OCI-LY7 (cell line): Measurements from ENCODE around the gene UGP2.

Source experiments
- EZH2phosphoT487 ChIP-seq: fragments of 200-600 bp; sonication (generic); IDR thresholded peaks from 2 replicates; pipeline ENCODE4 v1.6.1; 2018; ENCODE audit warnings: low read depth, borderline replicate concordance, mild to moderate bottlenecking, mixed run types, antibody characterized with exemption, low read length, moderate library complexity, mixed read lengths
- TF ChIP-seq, protein P1 (sequence below): fragments of 200-600 bp; sonication (generic); conservative IDR thresholded peaks from 2 replicates; pipeline ENCODE4 v1.5.1; 2014; ENCODE audit warnings: mild to moderate bottlenecking, antibody characterized with exemption, low read length, moderate library complexity, mixed read lengths

DNA sequence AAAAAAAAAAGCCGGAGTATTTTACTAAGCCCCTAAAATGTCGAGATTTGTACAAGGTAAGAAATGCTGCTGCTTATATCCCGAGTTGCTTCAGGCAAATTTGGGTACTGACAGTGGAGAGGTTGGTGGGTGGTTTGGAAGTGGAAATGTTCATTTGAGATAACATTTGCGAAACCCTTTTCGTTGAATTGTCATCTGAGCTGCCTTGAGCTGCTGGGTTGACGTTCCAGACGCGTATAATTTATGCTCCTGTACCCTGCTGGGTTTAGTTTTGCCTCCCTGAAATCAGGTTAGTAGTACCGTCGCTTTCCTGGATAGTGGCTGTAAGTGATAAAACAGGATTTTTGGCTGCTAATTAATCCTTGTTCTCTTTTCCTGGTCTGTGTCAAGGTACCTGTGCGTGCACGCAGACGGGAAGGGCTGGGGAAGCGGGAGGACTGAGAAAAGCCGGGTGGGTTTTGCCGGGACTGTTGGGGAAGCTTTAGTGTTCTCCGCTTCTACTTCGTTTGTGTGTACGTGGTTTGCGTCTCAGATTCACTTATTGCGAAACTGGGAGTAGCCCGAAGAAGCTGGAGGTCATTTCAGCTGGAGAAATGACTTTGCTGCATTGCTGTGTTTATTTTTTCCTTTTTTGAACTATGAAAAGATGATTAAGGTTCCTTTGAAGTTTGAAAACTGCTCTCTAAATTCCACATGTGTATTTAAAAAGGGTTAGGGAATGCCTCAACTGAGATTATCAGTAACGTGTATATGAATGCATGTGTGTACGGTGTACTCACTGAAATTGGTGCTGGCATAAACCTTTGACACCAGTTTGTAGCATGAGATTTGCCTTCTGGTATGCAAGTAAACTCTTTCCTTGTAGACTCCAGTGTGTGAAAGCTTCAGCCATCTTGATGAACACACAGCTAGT, 709 bp downstream of the UGP2 start:
- TF ChIP-seq, protein P1, sequence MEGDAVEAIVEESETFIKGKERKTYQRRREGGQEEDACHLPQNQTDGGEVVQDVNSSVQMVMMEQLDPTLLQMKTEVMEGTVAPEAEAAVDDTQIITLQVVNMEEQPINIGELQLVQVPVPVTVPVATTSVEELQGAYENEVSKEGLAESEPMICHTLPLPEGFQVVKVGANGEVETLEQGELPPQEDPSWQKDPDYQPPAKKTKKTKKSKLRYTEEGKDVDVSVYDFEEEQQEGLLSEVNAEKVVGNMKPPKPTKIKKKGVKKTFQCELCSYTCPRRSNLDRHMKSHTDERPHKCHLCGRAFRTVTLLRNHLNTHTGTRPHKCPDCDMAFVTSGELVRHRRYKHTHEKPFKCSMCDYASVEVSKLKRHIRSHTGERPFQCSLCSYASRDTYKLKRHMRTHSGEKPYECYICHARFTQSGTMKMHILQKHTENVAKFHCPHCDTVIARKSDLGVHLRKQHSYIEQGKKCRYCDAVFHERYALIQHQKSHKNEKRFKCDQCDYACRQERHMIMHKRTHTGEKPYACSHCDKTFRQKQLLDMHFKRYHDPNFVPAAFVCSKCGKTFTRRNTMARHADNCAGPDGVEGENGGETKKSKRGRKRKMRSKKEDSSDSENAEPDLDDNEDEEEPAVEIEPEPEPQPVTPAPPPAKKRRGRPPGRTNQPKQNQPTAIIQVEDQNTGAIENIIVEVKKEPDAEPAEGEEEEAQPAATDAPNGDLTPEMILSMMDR = no peak
- no peak for TF ChIP-seq EZH2phosphoT487
